DND-41 (cell line): ENCODE results near the gene TXLNB.

ENCODE experiments used
- ATAC-seq: fragments of 200-7000 bp; cut with Tn5 transposase; 3 replicates; pipeline ENCODE4 v1.9.1; 2021; ENCODE audit warnings: low read depth; ENCODE audit not compliant: insufficient read depth
- DNase-seq: peaks from one replicate; pipeline ENCODE4 v3.0.0-alpha.2; 2020
- H2AFZ ChIP-seq: 2 replicates; pipeline ENCODE4 v1.6.0; 2012; ENCODE audit warnings: low read depth, low read length
- H3K27ac ChIP-seq: 2 replicates; pipeline ENCODE4 v1.5.1; 2012; ENCODE audit warnings: low read length, inconsistent platforms
- H3K27me3 ChIP-seq: fragments of 200-600 bp; sonication (generic); 2 replicates; pipeline ENCODE4 v1.6.0; 2012; ENCODE audit warnings: low read length, mild to moderate bottlenecking, inconsistent platforms; ENCODE audit not compliant: insufficient read depth, poor library complexity
- H3K36me3 ChIP-seq: 2 replicates; pipeline ENCODE4 v1.5.1; 2012; ENCODE audit warnings: low read length, inconsistent platforms; ENCODE audit not compliant: insufficient read depth
- H3K4me1 ChIP-seq: 2 replicates; pipeline ENCODE4 v1.5.1; 2012; ENCODE audit warnings: mild to moderate bottlenecking, low read length; ENCODE audit not compliant: insufficient read depth
- H3K4me2 ChIP-seq: 2 replicates; pipeline ENCODE4 v1.6.0; 2012; ENCODE audit warnings: mild to moderate bottlenecking, moderate library complexity, low read length, inconsistent platforms; ENCODE audit not compliant: insufficient read depth
- H3K4me3 ChIP-seq, 2 experiments: fragments of 200-600 bp in 1 of 2; shearing (Covaris generic) in 1 of 2; 2 replicates each; pipeline ENCODE4 v1.5.1; 2012 to 2016; ENCODE audit warnings: inconsistent platforms in 2 of 2, low read length in 2 of 2, mild to moderate bottlenecking in 2 of 2, low read depth in 1 of 2, moderate library complexity in 1 of 2
- H3K79me2 ChIP-seq: 2 replicates; pipeline ENCODE4 v1.6.0; 2012; ENCODE audit warnings: low read length, inconsistent platforms; ENCODE audit not compliant: insufficient read depth
- H3K9ac ChIP-seq: 2 replicates; pipeline ENCODE4 v1.6.0; 2012; ENCODE audit warnings: low read depth, mild to moderate bottlenecking, inconsistent platforms, low read length, moderate library complexity
- H3K9me3 ChIP-seq: 2 replicates; pipeline ENCODE4 v1.5.1; 2012; ENCODE audit warnings: low read length, moderate library complexity, mild to moderate bottlenecking, inconsistent platforms; ENCODE audit not compliant: insufficient read depth, severe bottlenecking
- H4K20me1 ChIP-seq: 2 replicates; pipeline ENCODE4 v1.6.0; 2012; ENCODE audit warnings: low read length; ENCODE audit not compliant: insufficient read depth
- EZH2 ChIP-seq: IDR thresholded peaks from 3 replicates; pipeline ENCODE4 v1.6.1; 2012; ENCODE audit warnings: borderline replicate concordance, low read depth, mild to moderate bottlenecking, moderate library complexity, low read length, inconsistent platforms; ENCODE audit not compliant: severe bottlenecking
- TF ChIP-seq, protein P1 (sequence below): IDR thresholded peaks from 2 replicates; pipeline ENCODE4 v1.5.1; 2012; ENCODE audit warnings: borderline replicate concordance, low read length, moderate library complexity, mild to moderate bottlenecking; ENCODE audit not compliant: poor library complexity, severe bottlenecking; ENCODE audit errors: extremely low read depth

TXLNB gene

DNA sequence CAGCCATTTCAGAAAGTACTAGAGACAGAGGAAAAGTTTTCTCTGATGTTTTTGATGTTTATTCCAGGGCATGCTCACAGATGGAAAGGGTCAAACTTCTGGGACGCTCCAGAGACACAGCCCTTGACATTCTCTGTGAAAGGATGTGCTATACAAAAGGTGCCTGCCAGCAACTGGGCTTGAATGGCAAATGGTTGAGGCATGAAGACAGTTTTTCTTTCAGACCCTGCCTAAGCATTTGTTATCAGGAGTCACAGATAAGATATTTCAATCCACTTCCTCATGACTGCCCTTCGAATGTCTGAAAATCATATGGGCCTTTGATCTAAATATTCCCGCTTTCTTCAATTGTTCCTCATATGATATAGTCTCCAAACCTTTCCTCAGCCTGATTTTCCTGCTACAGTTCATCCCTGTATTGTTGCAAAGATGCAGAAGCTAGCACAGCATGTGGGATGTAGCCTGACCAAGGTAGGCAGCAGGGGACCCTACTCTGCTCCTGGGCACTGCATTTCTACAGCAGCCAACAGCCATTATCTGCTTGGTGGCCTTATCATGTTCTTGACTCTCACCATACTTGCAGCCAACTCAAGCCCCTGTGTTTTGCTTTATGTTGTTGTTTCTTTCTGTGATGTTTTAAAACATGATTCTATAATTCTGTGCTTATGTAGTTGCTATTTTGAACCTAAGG lies 14.6 kb upstream of the TXLNB start:
- no peak for DNase-seq
- H3K9me3 ChIP-seq: no peaks in the 10 kb centered on the region
- no peak overlapping the region for H3K4me3 ChIP-seq
- no peak overlapping the region for H2AFZ ChIP-seq
- no peaks in the 10 kb centered on the region for H4K20me1 ChIP-seq
- no peaks in the 10 kb centered on the region for H3K4me1 ChIP-seq
- H3K9ac ChIP-seq: no peak overlapping the region
- no peak overlapping the region for H3K4me2 ChIP-seq
- no peak for ATAC-seq
- no peak overlapping the region for H3K27ac ChIP-seq
- no peaks in the 10 kb centered on the region for H3K27me3 ChIP-seq
- H3K79me2 ChIP-seq: no peaks in the 10 kb centered on the region
- TF ChIP-seq, protein P1, sequence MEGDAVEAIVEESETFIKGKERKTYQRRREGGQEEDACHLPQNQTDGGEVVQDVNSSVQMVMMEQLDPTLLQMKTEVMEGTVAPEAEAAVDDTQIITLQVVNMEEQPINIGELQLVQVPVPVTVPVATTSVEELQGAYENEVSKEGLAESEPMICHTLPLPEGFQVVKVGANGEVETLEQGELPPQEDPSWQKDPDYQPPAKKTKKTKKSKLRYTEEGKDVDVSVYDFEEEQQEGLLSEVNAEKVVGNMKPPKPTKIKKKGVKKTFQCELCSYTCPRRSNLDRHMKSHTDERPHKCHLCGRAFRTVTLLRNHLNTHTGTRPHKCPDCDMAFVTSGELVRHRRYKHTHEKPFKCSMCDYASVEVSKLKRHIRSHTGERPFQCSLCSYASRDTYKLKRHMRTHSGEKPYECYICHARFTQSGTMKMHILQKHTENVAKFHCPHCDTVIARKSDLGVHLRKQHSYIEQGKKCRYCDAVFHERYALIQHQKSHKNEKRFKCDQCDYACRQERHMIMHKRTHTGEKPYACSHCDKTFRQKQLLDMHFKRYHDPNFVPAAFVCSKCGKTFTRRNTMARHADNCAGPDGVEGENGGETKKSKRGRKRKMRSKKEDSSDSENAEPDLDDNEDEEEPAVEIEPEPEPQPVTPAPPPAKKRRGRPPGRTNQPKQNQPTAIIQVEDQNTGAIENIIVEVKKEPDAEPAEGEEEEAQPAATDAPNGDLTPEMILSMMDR: no peak
- TF ChIP-seq EZH2: no peak
- no peaks in the 10 kb centered on the region for H3K36me3 ChIP-seq

- no peak for ATAC-seq
- no peak for TF ChIP-seq EZH2
- TF ChIP-seq, protein P1: no peak
- no peak overlapping the region for H3K27ac ChIP-seq
- no peaks in the 10 kb centered on the region for H3K4me1 ChIP-seq
- no peak for DNase-seq
- H3K9ac ChIP-seq: no peak overlapping the region
- H2AFZ ChIP-seq: no peak overlapping the region
- H3K4me3 ChIP-seq: no peak overlapping the region
- no peaks in the 10 kb centered on the region for H3K36me3 ChIP-seq
- no peaks in the 10 kb centered on the region for H3K27me3 ChIP-seq
- H3K79me2 ChIP-seq: no peaks in the 10 kb centered on the region
- H4K20me1 ChIP-seq: no peaks in the 10 kb centered on the region
- H3K4me2 ChIP-seq: no peak overlapping the region
- no peaks in the 10 kb centered on the region for H3K9me3 ChIP-seq
Measured at GRCh38 chr6:139303185-139303584, 11.4 kb upstream of the TXLNB start.

DNA sequence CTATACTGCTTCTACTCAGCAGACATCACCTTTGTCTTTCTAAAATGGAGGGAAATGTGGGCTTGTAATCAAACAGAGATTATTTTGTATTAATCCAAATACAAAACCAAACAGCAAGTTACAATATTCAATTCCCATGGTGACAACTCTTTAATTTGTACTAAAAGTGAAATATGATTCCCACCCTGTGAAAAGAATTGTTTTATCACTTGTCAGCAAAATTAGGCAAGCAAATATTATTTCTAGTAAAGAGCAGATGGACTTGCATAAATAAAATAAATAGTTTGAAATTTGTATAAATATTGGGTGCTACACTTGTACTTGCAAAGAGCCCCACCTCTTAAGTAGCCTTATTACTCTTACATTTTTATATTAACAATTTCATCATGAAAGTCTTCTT lies 6.1 kb upstream of the TXLNB start:
- no peaks in the 10 kb centered on the region for H3K36me3 ChIP-seq
- TF ChIP-seq EZH2: no peak
- TF ChIP-seq, protein P1: no peak
- H3K9ac ChIP-seq: no peak overlapping the region
- no peak overlapping the region for H3K4me3 ChIP-seq
- no peaks in the 10 kb centered on the region for H3K9me3 ChIP-seq
- no peaks in the 10 kb centered on the region for H4K20me1 ChIP-seq
- no peak for ATAC-seq
- no peaks in the 10 kb centered on the region for H3K27me3 ChIP-seq
- no peak overlapping the region for H3K4me2 ChIP-seq
- H3K27ac ChIP-seq: no peak overlapping the region
- no peaks in the 10 kb centered on the region for H3K79me2 ChIP-seq
- H2AFZ ChIP-seq: no peak overlapping the region
- no peak for DNase-seq
- peaks cover 6% of the 10 kb centered on the region for H3K4me1 ChIP-seq

DNA sequence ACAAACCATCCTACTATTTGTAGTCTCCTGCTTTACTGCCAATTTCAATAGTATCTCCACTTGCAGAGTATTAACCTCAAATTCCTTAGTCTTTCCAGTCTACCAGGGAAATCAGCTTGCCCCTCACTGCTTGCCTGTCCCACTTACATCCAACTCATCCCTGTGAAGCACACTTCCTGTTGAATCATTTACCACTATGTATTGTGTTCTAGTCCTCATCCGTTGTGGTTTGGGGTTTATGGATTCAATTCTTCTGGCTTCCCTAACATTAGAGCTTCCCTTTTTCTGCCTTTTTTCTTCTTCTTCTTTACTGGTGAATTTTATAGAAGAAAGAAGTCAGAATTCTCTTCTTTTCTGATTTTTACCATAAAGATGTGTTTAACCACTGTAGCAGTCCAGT lies 5.1 kb upstream of the TXLNB start:
- Histone ChIP-seq H3K4me3 (no peak overlapping the region), H3K9me3 (no peaks in the 10 kb centered on the region), H3K9ac (no peak overlapping the region), H3K4me1 (peaks cover 16% of the 10 kb centered on the region), H3K36me3 (no peaks in the 10 kb centered on the region), H3K27me3 (no peaks in the 10 kb centered on the region), H4K20me1 (no peaks in the 10 kb centered on the region), H3K4me2 (no peak overlapping the region), H3K79me2 (no peaks in the 10 kb centered on the region), H2AFZ (no peak overlapping the region), H3K27ac (no peak overlapping the region)
- DNase-seq (no peak), ATAC-seq (no peak)
- TF ChIP-seq, protein P1: no peak
- TF ChIP-seq EZH2: no peak
